GM23338 (cell line): Measurements from ENCODE around the gene COL6A1. TPM values are rescaled to one million over a fixed set of nuclear protein-coding genes. Genes with fewer than 3 reads are reported as not detected.

Source experiments
- ATAC-seq: fragments of 200-7000 bp; cut with Tn5 transposase; 3 replicates; pipeline ENCODE4 v1.9.1; 2020
- DNase-seq: peaks from one replicate; pipeline ENCODE4 v3.0.0-alpha.2; 2015; ENCODE audit warnings: low spot score
- H2AFZ ChIP-seq: fragments of 200-600 bp; sonication (generic); 2 replicates; pipeline ENCODE4 v1.8.0; 2016; ENCODE audit warnings: antibody characterized with exemption, mild to moderate bottlenecking, moderate library complexity
- H3F3A ChIP-seq: fragments of 200-600 bp; sonication (generic); replicated peaks from 2 replicates; pipeline ENCODE4 v1.8.0; 2017; ENCODE audit warnings: antibody characterized with exemption, mixed run types, low read depth
- H3K27ac ChIP-seq: fragments of 200-600 bp; sonication (generic); 2 replicates; pipeline ENCODE4 v1.6.1; 2016; ENCODE audit warnings: low read depth
- H3K27me3 ChIP-seq: fragments of 200-600 bp; sonication (generic); 2 replicates; pipeline ENCODE4 v1.8.0; 2016; ENCODE audit warnings: mild to moderate bottlenecking, mixed run types, moderate library complexity; ENCODE audit not compliant: insufficient read depth
- H3K36me3 ChIP-seq: fragments of 200-600 bp; sonication (generic); 2 replicates; pipeline ENCODE4 v1.8.0; 2016; ENCODE audit warnings: mild to moderate bottlenecking; ENCODE audit not compliant: insufficient read depth
- H3K4me1 ChIP-seq: fragments of 200-600 bp; sonication (generic); 2 replicates; pipeline ENCODE4 v1.8.0; 2016; ENCODE audit warnings: mild to moderate bottlenecking, moderate library complexity; ENCODE audit not compliant: insufficient read depth
- H3K4me2 ChIP-seq: fragments of 200-600 bp; sonication (generic); 2 replicates; pipeline ENCODE4 v1.7.1; 2017; ENCODE audit warnings: mixed run types
- H3K4me3 ChIP-seq: fragments of 200-600 bp; sonication (generic); 2 replicates; pipeline ENCODE4 v1.6.1; 2016; ENCODE audit warnings: mixed run types
- H3K79me2 ChIP-seq: fragments of 200-600 bp; sonication (generic); replicated peaks from 2 replicates; pipeline ENCODE4 v1.8.0; 2017; ENCODE audit warnings: mild to moderate bottlenecking; ENCODE audit not compliant: insufficient read depth
- H3K9me2 ChIP-seq: fragments of 200-600 bp; sonication (generic); 2 replicates; pipeline ENCODE4 v1.8.0; 2017; ENCODE audit not compliant: insufficient read depth
- H4K20me1 ChIP-seq: fragments of 200-600 bp; sonication (generic); replicated peaks from 2 replicates; pipeline ENCODE4 v1.8.0; 2017; ENCODE audit warnings: mild to moderate bottlenecking; ENCODE audit not compliant: insufficient read depth
- H3K27ac Mint-ChIP-seq: 2 replicates; pipeline ENCODE4 v1.8.0; 2020; ENCODE audit warnings: inconsistent platforms, mild to moderate bottlenecking, moderate library complexity, mixed read lengths
- H3K27me3 Mint-ChIP-seq: 3 replicates; pipeline ENCODE4 v1.8.0; 2022; ENCODE audit warnings: low read depth, mild to moderate bottlenecking, moderate library complexity, mixed read lengths, inconsistent platforms; ENCODE audit not compliant: insufficient read depth, poor library complexity
- H3K36me3 Mint-ChIP-seq: 3 replicates; pipeline ENCODE4 v1.8.0; 2021; ENCODE audit warnings: low read depth, mild to moderate bottlenecking, inconsistent platforms, moderate library complexity, mixed read lengths
- H3K4me1 Mint-ChIP-seq: 3 replicates; pipeline ENCODE4 v1.8.0; 2020; ENCODE audit warnings: mild to moderate bottlenecking, inconsistent platforms, mixed read lengths
- H3K4me3 Mint-ChIP-seq: 3 replicates; pipeline ENCODE4 v1.8.0; 2021; ENCODE audit warnings: moderate library complexity, mild to moderate bottlenecking, inconsistent platforms, mixed read lengths
- H3K9me3 Mint-ChIP-seq: 3 replicates; pipeline ENCODE4 v1.8.0; 2020; ENCODE audit warnings: moderate library complexity, mild to moderate bottlenecking, inconsistent platforms, mixed read lengths
- CREB1 ChIP-seq: fragments of 250-450 bp; sonication (Bioruptor Pico); IDR thresholded peaks from 2 replicates; pipeline ENCODE4 v1.5.0; 2020; ENCODE audit warnings: low read depth, mild to moderate bottlenecking, moderate library complexity
- CTCF ChIP-seq, 2 experiments: fragments of 200-600 bp in 1 of 2; sonication (generic) in 1 of 2; conservative IDR thresholded peaks; 2 replicates each; pipeline versions ENCODE4 v1.5.1 to v1.6.1; 2016 to 2017; ENCODE audit warnings: antibody characterized with exemption in 2 of 2, low read depth in 2 of 2, mild to moderate bottlenecking in 2 of 2, moderate library complexity in 1 of 2
- ETS1 ChIP-seq: IDR thresholded peaks from 2 replicates; pipeline ENCODE4 v1.6.1; 2016; ENCODE audit warnings: antibody characterized with exemption
- EZH2 ChIP-seq: fragments of 200-600 bp; sonication (generic); IDR thresholded peaks from one replicate; pipeline ENCODE4 v1.8.0; 2017; ENCODE audit warnings: antibody characterized with exemption, mild to moderate bottlenecking, low read depth; ENCODE audit not compliant: unreplicated experiment
- EZH2phosphoT487 ChIP-seq: fragments of 200-600 bp; sonication (generic); IDR thresholded peaks from one replicate; pipeline ENCODE4 v1.8.1; 2018; ENCODE audit warnings: antibody characterized with exemption; ENCODE audit not compliant: unreplicated experiment
- JUNB ChIP-seq: IDR thresholded peaks from one replicate; pipeline ENCODE4 v1.6.1; 2016; ENCODE audit warnings: antibody characterized with exemption; ENCODE audit not compliant: unreplicated experiment
- NANOG ChIP-seq: IDR thresholded peaks from 2 replicates; pipeline ENCODE4 v1.6.1; 2016; ENCODE audit warnings: antibody characterized with exemption, borderline replicate concordance
- POLR2AphosphoS5 ChIP-seq: IDR thresholded peaks from 2 replicates; pipeline ENCODE4 v1.6.1; 2016; ENCODE audit warnings: antibody characterized with exemption, low read depth
- REST ChIP-seq: IDR thresholded peaks from one replicate; pipeline ENCODE4 v1.6.1; 2018; ENCODE audit warnings: antibody characterized with exemption; ENCODE audit not compliant: unreplicated experiment
- STAT1 ChIP-seq: IDR thresholded peaks from one replicate; pipeline ENCODE4 v1.6.1; 2016; ENCODE audit warnings: antibody characterized with exemption; ENCODE audit not compliant: unreplicated experiment
- ZNF114 ChIP-seq: fragments of 250-450 bp; sonication (Bioruptor Pico); IDR thresholded peaks from 2 replicates; pipeline ENCODE4 v1.5.0; 2020; ENCODE audit warnings: mild to moderate bottlenecking, moderate library complexity
- ZNF331 ChIP-seq: fragments of 250-450 bp; sonication (Bioruptor Pico); IDR thresholded peaks from 2 replicates; pipeline ENCODE4 v1.5.0; 2020; ENCODE audit warnings: low read depth, mild to moderate bottlenecking, moderate library complexity
- ZNF462 ChIP-seq: fragments of 250-450 bp; sonication (Bioruptor Pico); IDR thresholded peaks from 2 replicates; pipeline ENCODE4 v1.5.0; 2020; ENCODE audit warnings: mild to moderate bottlenecking, moderate library complexity
- polyA plus RNA-seq: library from polyadenylated mRNA; unstranded; fragments of >200 nt; fragmentation: Nextera tagmentation; extraction: Ambion mirVana; gene quantifications from 2 replicates; pipeline ENCODE4 v1.2.1, GENCODE V29; 2016
- total RNA-seq: library from RNA; depleted of rRNA; stranded (reverse); fragments of >200 nt; shearing (Covaris generic); gene quantifications from 2 replicates; pipeline ENCODE4 v1.2.3, GENCODE V29; 2014

Gene COL6A1
- total and polyA plus RNA-seq, 2 experiments from 2014 or later, result 76.0 to 180 TPM

- Mint-ChIP-seq H3K27ac (no peak overlapping the region), H3K4me3 (no peak overlapping the region), H3K4me1 (peaks cover 10% of the 10 kb centered on the region), H3K36me3 (no peaks in the 10 kb centered on the region; the same call in 2 of the 3 replicates), H3K9me3 (no peaks in the 10 kb centered on the region), H3K27me3 (peaks cover 13% of the 10 kb centered on the region)
- Histone ChIP-seq H3K36me3 (no peaks in the 10 kb centered on the region), H3K4me1 (no peaks in the 10 kb centered on the region), H2AFZ (no peak overlapping the region), H3K9me2 (no peaks in the 10 kb centered on the region), H3K27ac (no peak overlapping the region), H3K27me3 (no peaks in the 10 kb centered on the region), H3K4me2 (no peak overlapping the region), H3K4me3 (no peak overlapping the region), H3K79me2 (no peaks in the 10 kb centered on the region), H4K20me1 (no peaks in the 10 kb centered on the region), H3F3A (no peaks in the 10 kb centered on the region)
- TF ChIP-seq ZNF331 (CRISPR knock-in tag) (no peak), CTCF (conservative IDR thresholded peaks at IDR 0.05; ENCODE audit: low read depth in 2 of 2) (no peak), EZH2phosphoT487 (no peak), CREB1 (CRISPR knock-in tag) (no peak), STAT1 (no peak), REST (no peak), ZNF462 (no peak), ETS1 (no peak), JUNB (no peak), POLR2AphosphoS5 (no peak), NANOG (no peak), ZNF114 (CRISPR knock-in tag) (no peak), EZH2 (no peak)
- ATAC-seq (no peak), DNase-seq (no peak)
Measured at GRCh38 chr21:45947296-45947695, 34.3 kb upstream of the COL6A1 start.
